Suprapubic skin (tissue), 4 donors: ENCODE measurements around the gene CDKN3.

Experiments used
- POLR2A ChIP-seq, 2 donors: fragments of 450-650 bp; IDR thresholded peaks; one replicate each; pipeline ENCODE4 v1.6.1; 2017; ENCODE audit warnings: antibody characterized with exemption in 2 of 2, mild to moderate bottlenecking in 2 of 2, moderate library complexity in 2 of 2
- POLR2AphosphoS5 ChIP-seq, 3 donors: sonication (generic); formaldehyde crosslinking; IDR thresholded peaks; one replicate each; pipeline ENCODE4 v1.6.1; 2017; ENCODE audit warnings: antibody characterized with exemption in 3 of 3
- TF ChIP-seq, protein P1 (sequence below), 2 donors: fragments of 200-600 bp in 1 of 2; fragments of 450-650 bp in 1 of 2; sonication (generic) in 1 of 2; IDR thresholded peaks; one replicate each; pipeline ENCODE4 v1.5.1; 2016 to 2019; ENCODE audit warnings: antibody characterized with exemption in 2 of 2, mild to moderate bottlenecking in 1 of 2, moderate library complexity in 1 of 2

DNA sequence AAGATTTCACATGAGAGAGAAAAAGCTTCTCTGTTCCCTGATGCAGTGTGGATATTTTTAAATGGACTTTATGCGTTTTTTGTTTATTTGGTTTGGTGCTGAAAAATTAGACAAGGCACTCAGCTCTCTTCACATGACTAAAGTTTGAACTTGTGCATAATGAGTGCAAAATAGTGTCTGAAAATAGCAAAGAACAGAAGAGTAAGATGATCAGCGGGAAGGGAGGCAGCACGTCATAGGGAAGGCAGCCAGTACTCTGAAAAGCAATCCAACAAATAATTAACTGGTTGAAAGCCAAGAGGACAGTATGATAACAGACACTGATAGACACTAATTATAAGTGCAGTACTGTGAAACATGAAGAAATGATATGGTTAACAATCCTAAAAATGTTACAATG, 46.6 kb upstream of the CDKN3 start:
- TF ChIP-seq POLR2A (IDR thresholded peaks at IDR 0.05), result no peak
- TF ChIP-seq, protein P1, sequence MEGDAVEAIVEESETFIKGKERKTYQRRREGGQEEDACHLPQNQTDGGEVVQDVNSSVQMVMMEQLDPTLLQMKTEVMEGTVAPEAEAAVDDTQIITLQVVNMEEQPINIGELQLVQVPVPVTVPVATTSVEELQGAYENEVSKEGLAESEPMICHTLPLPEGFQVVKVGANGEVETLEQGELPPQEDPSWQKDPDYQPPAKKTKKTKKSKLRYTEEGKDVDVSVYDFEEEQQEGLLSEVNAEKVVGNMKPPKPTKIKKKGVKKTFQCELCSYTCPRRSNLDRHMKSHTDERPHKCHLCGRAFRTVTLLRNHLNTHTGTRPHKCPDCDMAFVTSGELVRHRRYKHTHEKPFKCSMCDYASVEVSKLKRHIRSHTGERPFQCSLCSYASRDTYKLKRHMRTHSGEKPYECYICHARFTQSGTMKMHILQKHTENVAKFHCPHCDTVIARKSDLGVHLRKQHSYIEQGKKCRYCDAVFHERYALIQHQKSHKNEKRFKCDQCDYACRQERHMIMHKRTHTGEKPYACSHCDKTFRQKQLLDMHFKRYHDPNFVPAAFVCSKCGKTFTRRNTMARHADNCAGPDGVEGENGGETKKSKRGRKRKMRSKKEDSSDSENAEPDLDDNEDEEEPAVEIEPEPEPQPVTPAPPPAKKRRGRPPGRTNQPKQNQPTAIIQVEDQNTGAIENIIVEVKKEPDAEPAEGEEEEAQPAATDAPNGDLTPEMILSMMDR (IDR thresholded peaks at IDR 0.05), result no peak
- TF ChIP-seq POLR2AphosphoS5 (IDR thresholded peaks at IDR 0.05), result no peak
